Right cardiac atrium (tissue), 5 donors: ENCODE results near the gene ARHGAP42. TPM values are rescaled to one million over a fixed set of nuclear protein-coding genes. Genes with fewer than 3 reads are reported as not detected.
A peak's percentile ranks its signal among the peaks of the same experiment; 100 is the strongest.

Experiments
- ATAC-seq, 2 donors: fragments of 200-7000 bp; cut with Tn5 transposase; one replicate each; pipeline versions ENCODE4 v1.8.0 to v1.9.1; 2020; ENCODE audit warnings: moderate library complexity in 2 of 2, mild to moderate bottlenecking in 1 of 2
- DNase-seq, 3 donors: peaks; one replicate each; pipeline ENCODE4 v3.0.0-alpha.2; 2020
- H3K27ac ChIP-seq: one replicate; pipeline ENCODE4 v1.5.1; 2013; ENCODE audit warnings: mild to moderate bottlenecking, low read length, control low read depth, moderate library complexity
- H3K27me3 ChIP-seq: one replicate; pipeline ENCODE4 v1.6.1; 2013; ENCODE audit not compliant: control insufficient read depth, insufficient read depth
- H3K4me1 ChIP-seq: one replicate; pipeline ENCODE4 v1.6.1; 2013; ENCODE audit warnings: low read length; ENCODE audit not compliant: control insufficient read depth, insufficient read depth
- H3K4me3 ChIP-seq: one replicate; pipeline ENCODE4 v1.5.1; 2013; ENCODE audit warnings: low read length, control low read depth
- H3K9me3 ChIP-seq: one replicate; pipeline ENCODE4 v1.6.1; 2013; ENCODE audit warnings: low read length; ENCODE audit not compliant: control insufficient read depth
- WGBS: extraction: QIAGEN DNeasy Blood & Tissue Kit; methylation state at CpG from one replicate; pipeline ENCODE4 v1.1.7; 2013; 5-methylcytosine and 5-hydroxymethylcytosine counted together
- intact Hi-C, 4 donors: fragments of 100-400 bp; cut with DNase I; formaldehyde crosslinking; loops; one replicate each; pipeline versions ENCODE4 v1.11.0 to v1.14.0; 2022 to 2023
- polyA plus RNA-seq: library from polyadenylated mRNA; stranded (reverse); fragments of 200-250 nt; gene quantifications from one replicate; pipeline ENCODE4 v1.2.3, GENCODE V29; 2013
- total RNA-seq, 4 donors: library from RNA; stranded (reverse); fragmentation: NEBNext Ultra II Directional; extraction: Animal tissue kit (Norgen Biotek cat#: 25700); gene quantifications; one replicate each; pipeline ENCODE4 v1.2.1, GENCODE V29; 2021
- donor health status: healthy with polysubstance abuse.
- donor health status: DM: no; HTN: yes; CAD: no.
- donor health status: DM: no; HTN: no; CAD: no.
- donor health status: DM: no; HTN: yes; CAD: no; lungs with severe emphysema.
- donor health status: DM: yes; HTN: yes; CAD: no.

ARHGAP42 gene
- total and polyA plus RNA-seq, 5 donors: 4.5 to 8.6 (median 6.6) TPM

DNA sequence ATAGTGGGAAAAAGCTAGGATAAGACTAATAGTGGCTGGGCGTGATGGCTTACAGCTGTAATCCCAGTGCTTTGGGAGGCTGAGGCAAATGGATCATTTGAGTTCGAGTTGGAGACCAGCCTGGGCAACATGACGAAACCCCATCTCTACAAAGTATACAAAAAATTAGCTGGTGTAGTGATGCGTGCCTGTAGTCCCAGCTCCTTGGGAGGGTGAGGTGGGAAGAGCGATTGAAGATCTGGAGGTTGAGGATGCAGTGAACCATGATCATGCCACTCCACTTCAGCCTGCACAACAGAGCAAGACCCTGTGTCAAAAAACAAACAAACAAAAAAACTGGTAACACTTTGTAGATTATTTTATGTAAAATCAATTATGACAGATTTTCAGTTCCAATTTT is 8.8 kb downstream of the ARHGAP42 start:
- DNase-seq (no peak), ATAC-seq (no peak)
- H3K4me3 ChIP-seq: no peak overlapping the region
- intact Hi-C loops: no loop called here
- no peaks in the 10 kb centered on the region for H3K27me3 ChIP-seq
- H3K27ac ChIP-seq: no peak overlapping the region
- WGBS: 96% methylated on average over 5 of the region's 5 CpGs
- H3K4me1 ChIP-seq: no peaks in the 10 kb centered on the region
- H3K9me3 ChIP-seq: no peaks in the 10 kb centered on the region

DNA sequence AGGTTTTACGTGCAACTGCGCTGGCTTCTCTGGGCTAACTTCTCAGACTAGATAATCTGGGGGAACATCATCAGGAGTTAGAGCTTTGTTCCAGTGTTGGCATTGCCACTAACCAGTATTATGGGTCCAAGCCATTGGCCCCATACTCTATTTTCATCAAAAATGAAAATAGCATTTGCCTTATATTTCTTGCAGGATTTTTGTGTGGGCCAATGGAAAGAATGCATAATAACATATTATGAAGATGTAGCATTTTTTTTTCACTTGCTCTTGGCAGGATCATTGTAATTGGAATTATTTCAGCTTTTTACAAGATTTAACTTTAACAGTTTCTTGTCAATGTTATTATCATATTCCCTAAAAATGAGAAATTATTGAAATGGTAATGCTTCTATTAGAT is 16.1 kb downstream of the ARHGAP42 start:
- intact Hi-C loops: no loop called here
- no peaks in the 10 kb centered on the region for H3K27me3 ChIP-seq
- H3K9me3 ChIP-seq: no peaks in the 10 kb centered on the region
- H3K27ac ChIP-seq: no peak overlapping the region
- ATAC-seq (no peak), DNase-seq (no peak)
- WGBS: 90% methylated on average over 2 of the region's 2 CpGs
- no peak overlapping the region for H3K4me3 ChIP-seq
- H3K4me1 ChIP-seq: no peaks in the 10 kb centered on the region

- H3K27me3 ChIP-seq: no peaks in the 10 kb centered on the region
- H3K27ac ChIP-seq: no peak overlapping the region
- H3K4me3 ChIP-seq: no peak overlapping the region
- DNase-seq (no peak), ATAC-seq (no peak)
- intact Hi-C loops: no loop called here
- H3K4me1 ChIP-seq: no peaks in the 10 kb centered on the region
- H3K9me3 ChIP-seq: no peaks in the 10 kb centered on the region
- 52% methylated on average over 5 of the region's 5 CpGs for WGBS
These were observed 16.9 kb downstream of the ARHGAP42 start for GRCh38 chr11:100703801-100704575.

GRCh38 chr11:100705447-100705846 is 18.4 kb downstream of the ARHGAP42 start:
- intact Hi-C loops: no loop called here
- no peak for DNase-seq
- 86% methylated on average over 2 of the region's 2 CpGs for WGBS
- no peak overlapping the region for H3K27ac ChIP-seq
- H3K4me1 ChIP-seq: no peaks in the 10 kb centered on the region
- H3K4me3 ChIP-seq: no peak overlapping the region
- no peaks in the 10 kb centered on the region for H3K27me3 ChIP-seq
- ATAC-seq: no peak
- no peaks in the 10 kb centered on the region for H3K9me3 ChIP-seq

DNA sequence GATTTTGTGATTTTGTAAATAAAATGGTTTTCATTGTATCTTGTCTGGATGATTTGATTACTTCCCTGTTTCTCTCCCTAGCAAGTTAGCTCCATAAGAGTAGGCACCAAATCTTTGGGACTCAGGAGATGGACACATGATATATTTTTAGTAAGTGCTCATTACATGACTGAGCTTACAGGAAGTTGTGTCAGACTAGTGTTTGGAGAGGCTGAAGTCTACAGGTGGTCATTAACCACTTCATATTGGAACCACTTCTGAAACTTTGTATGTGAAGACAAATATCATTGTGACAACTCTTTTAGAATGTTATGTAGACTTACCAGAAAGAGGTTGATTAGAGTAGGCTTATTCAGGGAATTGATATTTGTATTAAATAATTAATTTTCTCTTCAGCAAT is 19.1 kb downstream of the ARHGAP42 start:
- intact Hi-C loops: no loop called here
- DNase-seq: no peak
- Histone ChIP-seq H3K27me3 (no peaks in the 10 kb centered on the region), H3K27ac (no peak overlapping the region), H3K4me1 (no peaks in the 10 kb centered on the region), H3K9me3 (no peaks in the 10 kb centered on the region), H3K4me3 (no peak overlapping the region)
- ATAC-seq: no peak

- intact Hi-C loops: no loop called here
- Histone ChIP-seq H3K27ac (no peak overlapping the region), H3K27me3 (no peaks in the 10 kb centered on the region), H3K4me3 (no peak overlapping the region), H3K9me3 (no peaks in the 10 kb centered on the region), H3K4me1 (no peaks in the 10 kb centered on the region)
- ATAC-seq (no peak), DNase-seq (no peak)
- 69% methylated on average over 3 of the region's 3 CpGs for WGBS
These were observed 22.3 kb downstream of the ARHGAP42 start for GRCh38 chr11:100709233-100709957.

DNA sequence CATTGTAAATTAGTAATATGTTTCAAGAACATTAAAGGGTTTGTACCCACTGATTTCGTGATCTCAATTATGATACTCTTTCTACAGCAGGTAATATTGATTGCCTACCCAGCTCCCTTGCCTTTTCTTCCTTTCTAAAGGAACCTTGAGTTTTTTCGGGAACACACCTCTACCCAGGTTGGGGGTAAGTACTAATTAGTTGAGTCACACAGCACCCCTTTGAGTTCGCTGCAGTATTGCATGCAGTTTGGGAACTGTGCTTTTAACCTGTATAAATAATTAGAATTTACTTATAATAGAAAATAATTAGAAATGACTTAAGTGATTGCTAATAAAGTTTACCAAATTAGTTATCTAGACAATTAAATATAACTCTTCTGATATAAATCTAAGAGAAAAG is 24.9 kb downstream of the ARHGAP42 start:
- DNase-seq (no peak), ATAC-seq (no peak)
- no peaks in the 10 kb centered on the region for H3K27me3 ChIP-seq
- peaks cover 4% of the 10 kb centered on the region for H3K4me1 ChIP-seq
- intact Hi-C loops: no loop called here
- no peaks in the 10 kb centered on the region for H3K9me3 ChIP-seq
- 96% methylated on average over 3 of the region's 3 CpGs for WGBS
- H3K4me3 ChIP-seq: no peak overlapping the region
- H3K27ac ChIP-seq: no peak overlapping the region

DNA sequence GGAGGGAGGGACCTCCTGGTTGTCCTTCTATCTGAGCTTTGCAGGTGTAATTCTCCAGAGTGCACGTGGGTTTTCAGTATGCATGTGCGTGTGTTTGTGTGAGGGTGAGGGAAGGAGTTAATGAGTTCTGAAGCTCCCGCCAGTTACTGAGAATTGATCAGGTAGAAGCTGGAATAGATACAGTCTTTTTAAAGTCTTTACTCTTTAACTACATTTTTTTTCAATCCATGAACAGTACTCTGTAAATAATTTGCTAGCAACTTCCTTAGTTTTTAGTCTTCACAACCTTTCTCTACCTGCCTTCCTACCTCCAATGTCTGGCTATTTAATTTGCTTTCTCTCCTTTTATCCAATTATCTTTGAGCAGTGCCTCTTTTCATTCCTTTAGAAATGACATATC is 25.5 kb downstream of the ARHGAP42 start:
- Histone ChIP-seq H3K27ac (no peak overlapping the region), H3K27me3 (no peaks in the 10 kb centered on the region), H3K4me3 (no peak overlapping the region), H3K4me1 (peaks cover 4% of the 10 kb centered on the region), H3K9me3 (no peaks in the 10 kb centered on the region)
- DNase-seq (no peak), ATAC-seq (no peak)
- 86% methylated on average over 3 of the region's 3 CpGs for WGBS
- intact Hi-C loops: no loop called here

GRCh38 chr11:100715165-100715761 is 28.2 kb downstream of the ARHGAP42 start:
- H3K4me3 ChIP-seq: no peak overlapping the region
- no peaks in the 10 kb centered on the region for H3K9me3 ChIP-seq
- H3K27ac ChIP-seq: peak overlapping the region; percentile 26
- H3K4me1 ChIP-seq: peaks cover 4% of the 10 kb centered on the region
- H3K27me3 ChIP-seq: no peaks in the 10 kb centered on the region
- no peak for DNase-seq
- peak in 1 of 2 donors; percentile 55 for ATAC-seq
- intact Hi-C loops: no loop called here
- WGBS: 81% methylated on average over 3 of the region's 3 CpGs

DNA sequence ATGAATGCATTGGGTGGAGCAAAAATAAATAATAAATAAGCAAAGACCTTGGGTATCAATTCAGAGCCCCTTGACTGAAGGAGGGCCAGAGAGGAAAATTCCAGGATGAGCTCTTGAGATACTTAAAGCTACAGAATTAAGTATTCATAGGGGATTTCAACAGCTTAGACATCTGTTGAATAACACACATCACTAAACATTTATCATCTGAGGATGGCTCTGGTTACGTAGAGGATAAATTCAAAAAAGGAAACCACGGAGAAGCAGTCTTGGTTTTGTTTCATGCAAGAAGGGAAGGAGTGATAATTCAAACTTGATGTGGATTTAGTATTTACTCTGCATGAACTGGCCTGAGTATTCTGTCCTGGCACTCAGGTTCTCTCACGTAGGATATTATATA is 29.8 kb downstream of the ARHGAP42 start:
- Histone ChIP-seq H3K4me1 (peaks cover 4% of the 10 kb centered on the region), H3K27me3 (no peaks in the 10 kb centered on the region), H3K4me3 (no peak overlapping the region), H3K27ac (no peak overlapping the region), H3K9me3 (no peaks in the 10 kb centered on the region)
- 77% methylated on average over 3 of the region's 3 CpGs for WGBS
- intact Hi-C loops: no loop called here
- DNase-seq (no peak), ATAC-seq (no peak)

DNA sequence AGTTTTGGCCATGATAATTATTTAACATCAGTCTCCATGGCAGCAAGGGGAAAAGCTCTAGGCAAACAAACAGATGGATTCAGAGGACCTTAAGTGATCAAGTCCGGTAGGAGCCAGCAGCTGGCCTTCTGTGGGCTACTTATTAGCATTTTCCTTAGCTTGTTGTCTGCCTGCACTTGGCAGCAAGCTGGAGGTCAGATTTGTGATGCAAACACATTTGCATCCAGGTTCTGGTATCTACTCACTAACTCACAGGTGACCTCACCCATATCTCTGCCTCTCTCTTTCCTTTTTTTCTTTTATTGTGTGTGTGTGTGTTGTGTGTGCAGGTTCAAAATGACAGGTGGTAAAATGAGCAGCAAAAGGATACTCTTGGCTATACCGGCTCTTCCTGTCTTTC is 32.3 kb downstream of the ARHGAP42 start:
- Histone ChIP-seq H3K27ac (peak overlapping the region; percentile 9), H3K4me3 (no peak overlapping the region), H3K27me3 (no peaks in the 10 kb centered on the region), H3K9me3 (no peaks in the 10 kb centered on the region), H3K4me1 (peaks cover 4% of the 10 kb centered on the region)
- DNase-seq (no peak), ATAC-seq (peak; percentile 27 to 30)
- intact Hi-C loops: no loop called here
- 10% methylated on average over 2 of the region's 2 CpGs for WGBS
